AG09309 (cell line): Measurements from ENCODE around the gene NFIL3.
A peak's percentile ranks its signal among the peaks of the same experiment; 100 is the strongest.

Experiments used
- DNase-seq: peaks from one replicate; pipeline ENCODE4 v3.0.0-alpha.2; 2010; ENCODE audit warnings: low read depth
- H3K4me3 ChIP-seq: 2 replicates; pipeline ENCODE4 v1.5.1; 2011; ENCODE audit warnings: mild to moderate bottlenecking, low read depth, low read length, moderate library complexity; ENCODE audit not compliant: control insufficient read depth
- TF ChIP-seq, protein P1 (sequence below): IDR thresholded peaks from 2 replicates; pipeline ENCODE4 v1.5.1; 2011; ENCODE audit warnings: mild to moderate bottlenecking, low read depth, low read length, inconsistent platforms; ENCODE audit not compliant: insufficient read depth, control insufficient read depth; ENCODE audit errors: missing control alignments

NFIL3 gene

DNA sequence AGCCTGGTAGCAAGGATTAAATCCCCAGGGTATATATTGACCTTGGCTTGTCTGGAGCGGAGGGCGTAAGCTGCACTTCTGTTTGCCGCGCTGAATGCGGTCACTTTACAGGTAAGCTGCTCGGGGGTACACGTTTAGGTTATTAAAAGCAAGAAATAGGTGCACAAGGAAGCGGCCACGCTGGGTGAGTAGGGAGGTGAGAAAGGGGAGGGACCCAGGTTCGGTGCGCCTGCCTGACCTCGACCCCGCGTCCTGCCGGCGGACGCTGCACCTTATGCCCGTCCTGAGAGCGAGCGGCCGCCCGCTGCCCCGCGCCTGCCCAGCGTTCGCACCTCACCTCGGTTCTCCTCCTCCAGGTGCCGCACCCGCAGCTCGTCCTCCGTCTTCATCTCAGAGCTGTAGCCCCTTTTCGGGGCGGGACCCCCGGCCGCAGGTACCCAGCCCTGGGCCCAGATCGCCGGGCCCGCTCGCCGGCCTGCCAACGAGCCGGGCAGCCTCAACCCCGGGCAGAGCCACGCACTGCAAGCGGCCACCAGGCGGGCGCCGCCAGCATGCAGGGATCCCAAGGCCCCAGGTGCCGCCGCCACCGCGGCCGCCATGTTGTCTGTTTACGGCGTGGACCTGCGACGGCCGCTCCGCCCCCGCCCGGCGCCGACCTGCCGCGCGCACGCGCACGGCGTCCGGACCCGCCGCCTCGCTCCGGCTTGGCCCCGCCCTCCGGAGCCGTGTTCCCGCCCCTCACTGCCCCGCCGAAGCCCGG, 62.2 kb downstream of the NFIL3 start, which contains the start of gene AUH:
Gene AUH, minus strand, starts transcription at position 628 of the 760 bp plus-strand sequence. Its CDS starts 29 bp downstream, at position 599.
- TF ChIP-seq, protein P1, sequence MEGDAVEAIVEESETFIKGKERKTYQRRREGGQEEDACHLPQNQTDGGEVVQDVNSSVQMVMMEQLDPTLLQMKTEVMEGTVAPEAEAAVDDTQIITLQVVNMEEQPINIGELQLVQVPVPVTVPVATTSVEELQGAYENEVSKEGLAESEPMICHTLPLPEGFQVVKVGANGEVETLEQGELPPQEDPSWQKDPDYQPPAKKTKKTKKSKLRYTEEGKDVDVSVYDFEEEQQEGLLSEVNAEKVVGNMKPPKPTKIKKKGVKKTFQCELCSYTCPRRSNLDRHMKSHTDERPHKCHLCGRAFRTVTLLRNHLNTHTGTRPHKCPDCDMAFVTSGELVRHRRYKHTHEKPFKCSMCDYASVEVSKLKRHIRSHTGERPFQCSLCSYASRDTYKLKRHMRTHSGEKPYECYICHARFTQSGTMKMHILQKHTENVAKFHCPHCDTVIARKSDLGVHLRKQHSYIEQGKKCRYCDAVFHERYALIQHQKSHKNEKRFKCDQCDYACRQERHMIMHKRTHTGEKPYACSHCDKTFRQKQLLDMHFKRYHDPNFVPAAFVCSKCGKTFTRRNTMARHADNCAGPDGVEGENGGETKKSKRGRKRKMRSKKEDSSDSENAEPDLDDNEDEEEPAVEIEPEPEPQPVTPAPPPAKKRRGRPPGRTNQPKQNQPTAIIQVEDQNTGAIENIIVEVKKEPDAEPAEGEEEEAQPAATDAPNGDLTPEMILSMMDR, result no peak

DNA sequence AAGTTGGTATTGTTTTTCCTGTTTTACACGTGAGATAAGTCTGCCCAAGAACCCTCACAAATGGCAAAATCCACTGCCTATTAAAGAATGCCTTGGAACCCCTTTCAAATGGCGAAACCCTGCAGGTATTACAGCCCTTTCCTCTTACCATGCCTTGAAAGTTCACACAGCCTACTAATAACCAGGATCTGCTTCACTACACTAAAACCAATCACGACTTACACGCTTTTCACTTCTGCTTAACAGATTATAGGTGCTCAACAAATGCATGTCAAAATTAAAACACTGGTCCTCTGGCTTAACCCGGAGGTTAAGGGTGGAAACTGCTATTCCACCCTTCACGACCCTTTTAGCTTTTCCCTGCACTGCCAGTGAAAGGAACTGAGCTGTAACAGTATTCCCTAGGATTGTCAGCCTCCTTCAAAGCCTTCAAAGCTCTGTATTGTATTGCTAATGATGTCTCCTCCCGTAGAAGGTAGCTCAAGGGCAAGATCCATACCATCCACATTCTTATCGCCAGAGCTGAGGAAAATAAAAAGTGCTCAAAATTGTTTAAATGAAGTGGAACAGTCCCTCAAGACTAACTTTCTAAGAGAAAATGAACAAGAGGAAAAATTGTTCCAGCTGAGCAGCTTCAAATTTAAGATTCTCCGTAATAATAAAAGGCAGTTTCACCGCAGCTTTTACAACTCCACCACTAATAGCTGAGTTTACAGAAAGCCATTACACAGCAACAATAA, 62.9 kb downstream of the NFIL3 start:
- no peak for DNase-seq
- H3K4me3 ChIP-seq, result peak overlapping the region; percentile 76
- TF ChIP-seq, protein P1, result no peak

More for the DNA sequence above, 62.2 kb downstream of the NFIL3 start, which contains the start of gene AUH:
- H3K4me3 ChIP-seq, result peak within 1 kb of the TSS; percentile 76
- DNase-seq, result no peak

DNA sequence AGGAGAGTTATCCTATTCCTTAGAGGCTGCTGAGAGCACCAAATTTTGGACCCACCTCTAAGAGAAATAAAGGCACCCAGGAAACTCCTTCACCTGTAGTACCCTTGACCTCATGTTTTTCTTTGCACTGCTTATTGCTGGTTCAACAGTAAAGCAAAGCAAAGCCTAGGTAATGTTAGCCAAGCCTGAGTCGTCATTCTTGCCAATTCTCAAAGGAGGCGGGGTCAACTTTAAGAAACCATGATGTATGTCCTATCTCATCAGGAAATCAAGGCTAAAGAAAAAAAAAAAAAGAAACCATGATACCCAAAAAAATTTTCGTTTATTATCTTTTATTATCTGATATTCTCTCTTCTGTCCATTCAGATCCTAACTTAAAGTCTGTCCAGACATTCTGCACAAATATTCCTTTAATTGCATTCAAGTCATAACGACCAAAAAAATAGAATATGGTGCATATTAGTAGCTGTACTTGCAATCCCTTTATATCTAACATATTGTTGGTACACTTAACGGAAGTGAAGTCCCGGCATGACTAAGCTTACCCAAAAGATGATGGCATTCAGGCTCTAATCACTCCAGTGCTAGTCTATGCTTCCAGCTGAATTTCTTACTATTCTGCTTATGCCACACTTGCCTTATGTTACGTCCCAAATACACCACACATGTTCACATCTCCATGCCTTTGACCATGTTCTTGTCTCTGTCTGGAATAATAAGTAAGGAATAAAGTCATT, 63.7 kb downstream of the NFIL3 start:
- no peak overlapping the region for H3K4me3 ChIP-seq
- TF ChIP-seq, protein P1, result no peak
- no peak for DNase-seq

DNA sequence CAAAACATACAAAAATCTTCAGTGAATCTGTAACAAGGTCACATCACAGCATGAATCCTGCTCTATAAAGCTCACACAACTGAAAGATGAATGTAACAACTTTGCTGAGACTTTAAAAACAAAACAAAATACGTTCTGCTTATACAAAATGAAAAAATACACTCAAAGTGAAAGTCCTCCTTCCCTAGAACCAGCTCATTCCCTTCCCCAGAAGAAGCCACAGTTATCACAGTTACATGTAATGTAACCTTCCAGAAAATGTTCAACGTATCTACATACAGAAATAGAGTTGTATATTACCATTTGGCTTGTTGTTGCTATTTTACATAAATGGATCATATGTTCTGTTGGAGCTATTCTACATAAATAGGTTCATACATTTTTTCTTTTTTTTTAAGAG, 64.5 kb downstream of the NFIL3 start:
- H3K4me3 ChIP-seq, result no peak overlapping the region
- TF ChIP-seq, protein P1, result no peak
- no peak for DNase-seq
